HG03378 (cell line): Measurements from ENCODE around the gene LIMK1.

ENCODE experiments used
- ATAC-seq: cut with Tn5 transposase; IDR thresholded peaks from one replicate; pipeline ENCODE4 v1.9.1; 2021; ENCODE audit warnings: mild to moderate bottlenecking, moderate library complexity; ENCODE audit not compliant: unreplicated experiment

The LIMK1 gene

GRCh38 chr7:74053589-74054186 lies 29.9 kb upstream of the LIMK1 start:
- no peak for ATAC-seq

- no peak for ATAC-seq
Measured at GRCh38 chr7:74056096-74056915, 27.3 kb upstream of the LIMK1 start.

DNA sequence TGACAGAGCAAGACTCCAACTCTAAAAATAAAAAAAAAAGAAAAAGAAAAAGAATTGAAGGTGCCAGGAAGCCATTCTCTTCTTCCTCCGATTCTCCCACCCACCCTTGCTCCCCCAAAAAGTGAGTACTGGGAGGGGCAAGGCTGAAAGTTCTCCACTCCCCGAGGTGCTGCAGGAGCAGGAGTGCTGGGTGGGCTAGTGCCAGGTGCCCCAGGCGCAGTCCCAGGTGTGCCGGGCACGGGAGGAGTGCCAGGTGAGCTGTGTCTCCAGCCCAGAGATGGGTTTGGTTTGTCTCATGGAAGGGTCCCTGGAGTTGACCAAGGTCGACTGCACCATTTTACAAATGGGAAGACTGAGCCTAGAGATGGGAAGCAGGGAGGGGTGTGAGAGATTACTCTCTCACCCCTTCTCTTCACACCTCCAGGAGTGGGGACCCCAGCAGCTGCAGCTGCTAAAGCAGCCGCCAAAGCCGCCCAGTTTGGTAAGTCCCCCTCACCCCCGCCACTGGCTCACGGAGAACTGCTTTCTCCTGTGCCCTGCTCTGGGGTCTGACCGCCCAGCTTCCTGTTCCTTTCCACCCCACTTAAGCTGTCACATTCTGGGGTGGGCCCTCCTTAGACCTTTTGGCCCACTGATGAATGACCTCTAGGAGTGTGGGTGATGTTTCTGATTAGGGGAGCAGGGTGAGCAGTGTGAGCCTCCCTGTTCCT lies 26.2 kb upstream of the LIMK1 start:
- no peak for ATAC-seq

DNA sequence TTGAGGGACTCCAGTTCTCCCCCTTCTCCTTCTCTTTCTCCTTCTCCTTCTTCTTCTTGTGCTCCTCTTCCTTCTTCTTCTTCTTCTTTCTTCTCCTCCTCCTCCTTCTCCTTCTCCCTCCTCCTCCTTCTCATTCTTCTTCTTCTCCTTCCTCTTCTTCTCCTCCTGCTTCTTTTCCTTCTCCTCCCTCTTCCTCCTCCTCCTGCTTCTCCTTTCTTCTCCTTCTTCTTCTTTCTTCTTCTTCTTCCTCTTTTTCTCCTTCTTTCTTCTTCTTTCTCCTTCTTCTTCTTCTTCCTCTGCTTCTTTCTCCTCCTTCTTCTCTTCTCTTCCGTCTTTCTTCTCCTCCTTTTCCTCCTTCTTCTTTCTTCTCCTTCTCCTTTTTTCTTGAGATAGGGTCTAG lies 25.6 kb upstream of the LIMK1 start:
- ATAC-seq, result no peak

DNA sequence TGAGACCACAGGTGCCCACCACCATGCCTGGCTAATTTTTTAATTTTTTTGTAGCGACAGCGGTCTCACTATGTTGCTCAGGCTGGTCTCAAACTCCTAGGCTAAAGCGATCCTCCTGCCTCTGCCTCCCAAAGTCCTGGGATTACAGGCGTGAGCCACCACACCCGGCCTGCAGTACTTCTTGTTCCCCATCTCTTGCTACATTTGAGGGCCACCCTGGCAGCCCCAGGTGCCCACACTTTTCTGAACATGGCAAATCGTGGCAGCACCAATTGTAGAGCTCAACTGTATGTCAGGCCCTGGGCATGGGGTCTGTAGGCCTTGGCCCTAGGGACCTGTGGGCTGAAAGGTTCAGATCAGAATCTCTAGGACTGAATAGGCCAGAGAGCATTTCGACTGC lies 25.1 kb upstream of the LIMK1 start:
- no peak for ATAC-seq

- no peak for ATAC-seq
Measured at GRCh38 chr7:74059037-74059436, 24.6 kb upstream of the LIMK1 start.

DNA sequence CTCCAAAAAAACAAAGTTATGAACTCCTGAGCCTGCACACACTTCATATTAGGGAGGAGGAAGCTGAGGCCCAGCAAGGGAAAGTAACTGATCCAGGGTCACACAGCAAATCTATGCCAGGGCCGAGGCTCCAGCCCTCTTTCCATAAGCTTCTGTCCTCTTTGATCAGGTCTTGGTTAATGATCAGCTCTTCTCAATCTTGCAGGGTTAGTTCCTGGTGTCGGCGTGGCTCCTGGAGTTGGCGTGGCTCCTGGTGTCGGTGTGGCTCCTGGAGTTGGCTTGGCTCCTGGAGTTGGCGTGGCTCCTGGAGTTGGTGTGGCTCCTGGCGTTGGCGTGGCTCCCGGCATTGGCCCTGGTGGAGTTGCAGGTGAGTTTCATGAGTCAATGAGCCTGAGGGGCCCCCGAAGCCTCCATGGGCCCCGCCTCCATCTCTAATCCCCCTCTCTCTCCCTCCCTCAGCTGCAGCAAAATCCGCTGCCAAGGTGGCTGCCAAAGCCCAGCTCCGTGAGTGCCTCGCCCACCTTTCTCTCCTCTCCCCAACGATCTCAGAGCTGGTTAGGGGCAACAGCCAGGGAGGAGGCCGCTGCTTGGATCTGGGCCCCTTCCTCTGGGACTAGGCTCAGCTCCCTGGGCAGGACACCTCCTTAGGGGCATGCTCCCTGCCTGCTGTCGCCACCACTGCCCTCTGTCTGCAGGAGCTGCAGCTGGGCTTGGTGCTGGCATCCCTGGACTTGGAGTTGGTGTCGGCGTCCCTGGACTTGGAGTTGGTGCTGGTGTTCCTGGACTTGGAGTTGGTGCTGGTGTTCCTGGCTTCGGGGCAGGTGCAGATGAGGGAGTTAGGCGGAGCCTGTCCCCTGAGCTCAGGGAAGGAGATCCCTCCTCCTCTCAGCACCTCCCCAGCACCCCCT lies 23.7 kb upstream of the LIMK1 start:
- ATAC-seq, result no peak

DNA sequence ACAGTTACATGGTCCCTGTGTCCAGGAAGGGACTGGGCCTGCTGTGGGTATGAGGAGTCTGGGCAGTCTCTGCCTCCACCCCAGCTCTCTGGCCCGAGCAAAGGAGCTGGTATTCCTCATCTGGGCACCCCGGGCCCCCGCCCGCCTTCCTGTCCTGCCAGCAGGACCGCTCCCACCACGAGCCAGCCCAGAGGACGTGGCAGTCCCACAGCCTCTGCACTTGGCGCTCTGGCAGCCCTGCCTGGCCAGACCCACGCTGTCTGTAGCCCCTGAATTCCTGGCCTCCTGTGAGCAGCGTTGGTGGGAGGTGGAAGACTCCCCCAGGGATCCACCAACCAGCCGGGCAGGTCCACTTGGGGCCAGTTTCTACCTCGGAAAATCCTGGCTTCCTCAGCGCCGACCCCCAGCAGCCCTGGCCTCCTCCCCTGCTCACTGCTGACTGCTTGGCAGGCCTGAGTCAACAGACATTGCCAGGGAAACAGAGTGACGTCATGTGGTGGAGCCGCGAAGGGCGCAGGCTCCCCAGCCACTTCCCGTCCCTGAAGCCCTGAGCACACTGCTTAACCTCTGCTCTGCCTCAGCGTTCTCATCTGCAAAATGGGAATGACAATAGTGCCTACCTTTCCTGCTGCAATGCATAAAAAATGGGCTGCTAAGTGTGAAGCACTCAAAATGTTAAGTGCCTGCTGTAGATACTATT lies 21.6 kb upstream of the LIMK1 start:
- ATAC-seq, result no peak

DNA sequence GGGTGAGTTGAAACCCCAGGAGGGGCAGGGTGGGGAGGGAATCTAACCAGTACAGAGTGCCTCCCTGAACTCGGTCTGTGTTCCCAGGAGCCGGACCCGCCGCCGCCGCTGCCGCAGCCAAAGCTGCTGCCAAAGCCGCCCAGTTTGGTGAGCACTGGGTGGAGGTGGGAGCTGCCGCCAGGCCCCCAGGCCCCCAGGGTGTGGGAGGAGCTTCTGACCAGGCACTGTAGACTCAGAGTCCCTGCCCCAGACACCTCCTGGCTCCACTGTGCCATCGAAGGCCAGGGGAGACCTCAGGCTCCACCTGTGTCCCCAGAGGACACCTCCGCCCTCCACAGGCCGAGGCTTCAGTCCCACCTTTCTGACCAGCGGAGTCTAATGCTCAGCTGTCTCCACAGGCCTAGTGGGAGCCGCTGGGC lies 20.4 kb upstream of the LIMK1 start:
- ATAC-seq, result no peak

DNA sequence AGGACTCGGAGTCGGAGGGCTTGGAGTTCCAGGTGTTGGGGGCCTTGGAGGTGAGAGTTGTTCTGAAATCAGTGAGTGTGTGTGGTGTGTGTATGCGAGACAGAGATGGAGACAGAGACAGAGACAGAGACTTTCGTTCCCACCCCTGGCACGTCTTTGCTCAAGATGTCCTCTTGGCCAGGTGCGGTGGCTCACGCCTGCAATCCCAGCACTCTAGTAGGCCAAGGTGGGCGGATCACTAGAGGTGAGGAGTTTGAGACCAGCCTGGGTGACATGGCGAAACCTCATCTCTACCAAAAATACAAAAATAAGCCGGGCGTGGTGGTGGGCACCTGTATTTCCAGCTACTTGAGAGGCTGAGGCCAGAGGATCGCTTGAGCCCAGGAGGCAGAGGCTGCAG lies 20.0 kb upstream of the LIMK1 start:
- no peak for ATAC-seq

DNA sequence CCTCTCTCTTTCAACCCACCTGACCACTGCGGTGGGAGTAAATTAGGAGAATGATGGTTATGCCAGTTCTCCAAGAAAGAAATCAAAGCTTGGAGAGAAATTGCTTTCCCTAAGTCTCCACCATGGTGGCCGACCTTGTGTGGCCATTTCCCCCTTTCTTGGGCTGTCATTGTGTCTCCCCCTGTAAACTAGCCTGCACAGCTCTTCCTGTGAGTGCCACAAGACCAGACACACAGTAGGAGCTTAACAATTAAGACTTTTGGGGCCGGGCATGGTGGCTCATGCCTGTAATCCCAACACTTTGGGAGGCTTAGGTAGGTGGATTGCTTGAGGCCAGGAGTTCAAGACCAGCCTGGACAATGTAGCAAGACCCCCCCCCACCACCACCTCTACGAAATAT lies 18.9 kb upstream of the LIMK1 start:
- no peak for ATAC-seq

DNA sequence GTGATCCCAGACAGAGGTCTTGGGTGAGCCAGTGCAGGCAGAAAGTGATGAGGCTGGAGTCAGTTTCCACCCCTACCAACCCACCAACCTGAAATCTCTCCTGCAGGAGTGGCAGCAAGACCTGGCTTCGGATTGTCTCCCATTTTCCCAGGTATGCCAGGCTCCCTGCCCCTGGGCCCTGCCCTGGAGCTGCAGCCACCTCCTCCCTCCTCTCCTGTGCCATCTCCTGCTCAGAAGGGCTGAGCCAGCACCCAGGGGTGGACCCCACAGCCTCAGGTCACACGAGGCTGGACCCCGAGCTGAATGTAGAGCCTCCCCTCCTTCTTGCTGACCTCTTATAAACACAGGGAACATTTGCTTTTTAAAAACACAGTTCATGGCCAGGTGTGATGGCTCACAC lies 17.0 kb upstream of the LIMK1 start:
- no peak for ATAC-seq

DNA sequence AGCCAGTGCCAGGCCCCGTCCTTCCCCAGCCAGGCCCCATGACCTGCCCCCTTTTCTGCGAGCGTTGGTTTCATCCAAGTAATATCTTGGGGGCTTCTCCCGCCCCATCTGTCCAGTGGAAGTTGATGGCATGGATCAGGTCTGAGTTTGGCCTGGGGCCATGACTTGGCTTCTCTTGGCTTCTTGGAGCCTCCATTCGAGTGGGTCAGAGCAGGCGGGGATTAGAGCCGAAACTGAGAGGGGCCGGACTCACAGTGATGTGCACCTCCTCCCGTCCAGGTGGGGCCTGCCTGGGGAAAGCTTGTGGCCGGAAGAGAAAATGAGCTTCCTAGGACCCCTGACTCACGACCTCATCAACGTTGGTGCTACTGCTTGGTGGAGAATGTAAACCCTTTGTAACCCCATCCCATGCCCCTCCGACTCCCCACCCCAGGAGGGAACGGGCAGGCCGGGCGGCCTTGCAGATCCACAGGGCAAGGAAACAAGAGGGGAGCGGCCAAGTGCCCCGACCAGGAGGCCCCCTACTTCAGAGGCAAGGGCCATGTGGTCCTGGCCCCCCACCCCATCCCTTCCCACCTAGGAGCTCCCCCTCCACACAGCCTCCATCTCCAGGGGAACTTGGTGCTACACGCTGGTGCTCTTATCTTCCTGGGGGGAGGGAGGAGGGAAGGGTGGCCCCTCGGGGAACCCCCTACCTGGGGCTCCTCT lies 15.1 kb upstream of the LIMK1 start:
- ATAC-seq, result no peak

GRCh38 chr7:74069086-74069541 lies 14.5 kb upstream of the LIMK1 start:
- ATAC-seq, result no peak

GRCh38 chr7:74069790-74070618 lies 13.6 kb upstream of the LIMK1 start:
- no peak for ATAC-seq

GRCh38 chr7:74070619-74070921 lies 13.0 kb upstream of the LIMK1 start:
- ATAC-seq, result no peak

- no peak for ATAC-seq
Measured at GRCh38 chr7:74071121-74071520, 12.5 kb upstream of the LIMK1 start.

DNA sequence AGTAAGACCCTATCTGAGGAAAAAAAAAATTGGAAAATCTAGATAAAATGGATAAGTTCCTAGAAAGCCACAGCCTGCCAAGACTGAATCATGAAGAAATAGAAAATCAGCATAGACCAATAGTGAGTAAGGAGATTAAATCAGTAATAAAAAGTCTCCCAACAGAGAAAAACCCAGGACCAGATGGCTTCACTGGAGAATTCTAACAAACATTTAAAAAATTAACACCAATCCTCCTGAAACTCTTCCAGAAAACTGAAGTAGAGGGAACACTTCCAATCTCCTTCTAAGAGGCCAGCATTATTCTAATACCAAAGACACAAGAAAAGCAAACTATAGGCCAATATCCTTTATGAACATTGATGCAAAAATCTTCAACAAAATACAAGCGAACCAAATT lies 8.8 kb upstream of the LIMK1 start:
- ATAC-seq, result no peak

GRCh38 chr7:74078461-74078860 lies 5.1 kb upstream of the LIMK1 start:
- no peak for ATAC-seq
